K562 (cell line): ENCODE measurements around the gene TFAP2B. TPM values are rescaled to one million over a fixed set of nuclear protein-coding genes. Genes with fewer than 3 reads are reported as not detected.

Source experiments
- ATAC-seq: fragments of 200-7000 bp; cut with Tn5 transposase; 3 replicates; pipeline ENCODE4 v1.9.1; 2020; ENCODE audit warnings: moderate library complexity
- BruUV-seq: library from RNA; stranded (reverse); fragments of 400-500 nt; replicated peaks from 2 replicates; lab custom pipeline; 2021; lab: Mats Ljungman, UMichigan
- CTCF ChIA-PET: fragments of 300-600 bp; formaldehyde crosslinking; extraction: SDS; loops from one replicate; lab custom pipeline; 2021; ENCODE audit warnings: low intra/inter-chr PET ratio; lab: Yijun Ruan, JAX
- POLR2A ChIA-PET: fragments of 300-600, 350-650 bp; sonication (Branson Sonifier 250); formaldehyde crosslinking; extraction: SDS; loops from one replicate; lab custom pipeline; 2021; ENCODE audit warnings: antibody characterized with exemption, inconsistent platforms; lab: Yijun Ruan, JAX
- DNase-seq, 4 experiments: peaks; one replicate each; pipeline versions ENCODE4 v3.0.0 to v3.0.0-alpha.2; 2011 to 2018; ENCODE audit warnings: low spot score in 3 of 4, mixed read lengths in 3 of 4; ENCODE audit errors: extremely low read depth in 1 of 4
- FAIRE-seq: peaks from 2 replicates; lab custom pipeline; 2011; peaks lifted over from hg19 to GRCh38; lab: Jason Lieb, UNC
- H2AFZ ChIP-seq: 2 replicates; pipeline ENCODE4 v1.6.0; 2011; ENCODE audit warnings: low read depth, low read length, control low read depth, inconsistent platforms
- H3K27ac ChIP-seq: fragments of 200-600 bp; 3 replicates; pipeline ENCODE4 v1.8.0; 2011; ENCODE audit warnings: low read depth, mild to moderate bottlenecking, control low read depth, inconsistent platforms, low read length, moderate library complexity, mixed read lengths; ENCODE audit errors: extremely low read depth
- H3K27me3 ChIP-seq, 2 experiments: fragments of 300-600 bp in 1 of 2; 2 replicates in 1 of 2; 3 replicates in 1 of 2; pipeline versions ENCODE4 v1.6.0 to v1.8.0; 2011; ENCODE audit warnings: inconsistent platforms in 2 of 2, low read length in 2 of 2, mild to moderate bottlenecking in 1 of 2, mixed read lengths in 1 of 2, moderate library complexity in 1 of 2; ENCODE audit not compliant: control insufficient read depth in 2 of 2, insufficient read depth in 2 of 2
- H3K36me3 ChIP-seq: fragments of 300-600 bp; 3 replicates; pipeline ENCODE4 v1.8.0; 2011; ENCODE audit warnings: mild to moderate bottlenecking, low read length, inconsistent platforms; ENCODE audit not compliant: control insufficient read depth, insufficient read depth
- H3K4me1 ChIP-seq, 2 experiments: fragments of 200-600 bp in 1 of 2; replicated peaks in 1 of 2; 2 replicates in 1 of 2; 3 replicates in 1 of 2; pipeline versions ENCODE4 v1.5.1 to v1.8.0; 2011; ENCODE audit warnings: inconsistent platforms in 2 of 2, low read length in 2 of 2, mild to moderate bottlenecking in 1 of 2, mixed read lengths in 1 of 2, moderate library complexity in 1 of 2; ENCODE audit not compliant: control insufficient read depth in 2 of 2, insufficient read depth in 2 of 2
- H3K4me2 ChIP-seq: 2 replicates; pipeline ENCODE4 v1.6.1; 2011; ENCODE audit warnings: low read length, control low read depth, inconsistent platforms, mixed read lengths; ENCODE audit not compliant: insufficient read depth
- H3K4me3 ChIP-seq: fragments of 200-600 bp; sonication (generic), shearing (Covaris generic); 2 replicates; pipeline ENCODE4 v1.5.1; 2016; ENCODE audit warnings: control low read depth, inconsistent platforms
- H3K79me2 ChIP-seq: fragments of 200-600 bp; 3 replicates; pipeline ENCODE4 v1.8.0; 2011; ENCODE audit warnings: low read length, inconsistent platforms; ENCODE audit not compliant: control insufficient read depth, insufficient read depth
- H3K9ac ChIP-seq, 2 experiments: 2 replicates each; pipeline versions ENCODE4 v1.6.0 to v1.6.1; 2011; ENCODE audit warnings: low read depth in 2 of 2, low read length in 2 of 2, control low read depth in 1 of 2, inconsistent platforms in 1 of 2, mild to moderate bottlenecking in 1 of 2, mixed read lengths in 1 of 2; ENCODE audit not compliant: insufficient read depth in 1 of 2
- H3K9me1 ChIP-seq: one replicate; pipeline ENCODE4 v1.6.0; 2011; ENCODE audit warnings: inconsistent platforms, mild to moderate bottlenecking, low read length, moderate library complexity; ENCODE audit not compliant: control insufficient read depth, insufficient read depth
- H3K9me3 ChIP-seq: replicated peaks from 2 replicates; pipeline ENCODE4 v1.5.1; 2011; ENCODE audit warnings: low read depth, low read length, inconsistent platforms; ENCODE audit not compliant: control insufficient read depth, insufficient read depth
- H4K20me1 ChIP-seq: replicated peaks from 2 replicates; pipeline ENCODE4 v1.6.1; 2011; ENCODE audit warnings: low read length, inconsistent platforms, mixed read lengths; ENCODE audit not compliant: control insufficient read depth, insufficient read depth
- DMBX1 ChIP-seq: fragments of 250-450 bp; sonication (Bioruptor Pico); IDR thresholded peaks from 2 replicates; pipeline ENCODE4 v1.8.0; 2022; ENCODE audit warnings: inconsistent platforms, mild to moderate bottlenecking, moderate library complexity, borderline replicate concordance
- DPF2 ChIP-seq: fragments of 450-650 bp; IDR thresholded peaks from 2 replicates; pipeline ENCODE4 v1.6.1; 2016
- FOXA1 ChIP-seq: fragments of 450-650 bp; IDR thresholded peaks from 2 replicates; pipeline ENCODE4 v1.6.1; 2016; ENCODE audit warnings: mild to moderate bottlenecking, borderline replicate concordance
- FOXA3 ChIP-seq, 2 experiments: fragments of 450-650 bp in 1 of 2; sonication (generic) in 1 of 2; formaldehyde crosslinking; IDR thresholded peaks in 1 of 2; conservative IDR thresholded peaks in 1 of 2; 2 replicates each; pipeline versions ENCODE4 v1.4.0 to v1.8.0; 2020 to 2022; ENCODE audit warnings: mild to moderate bottlenecking in 2 of 2, missing genetic modification reagents in 1 of 2
- FOXJ2 ChIP-seq: fragments of 200-800 bp; sonication (Bioruptor generic); IDR thresholded peaks from 2 replicates; pipeline ENCODE4 v1.6.1; 2016; ENCODE audit warnings: missing genetic modification characterization, missing compliant biosample characterization
- HDAC2 ChIP-seq: fragments of 450-650 bp; IDR thresholded peaks from 2 replicates; pipeline ENCODE4 v1.6.1; 2016; ENCODE audit warnings: mild to moderate bottlenecking
- KAT8 ChIP-seq: fragments of 450-650 bp; IDR thresholded peaks from 2 replicates; pipeline ENCODE4 v1.6.1; 2016; ENCODE audit warnings: low read depth, mild to moderate bottlenecking
- KLF16 ChIP-seq: IDR thresholded peaks from 2 replicates; pipeline ENCODE4 v1.6.1; 2016; ENCODE audit warnings: antibody characterized with exemption
- LEF1 ChIP-seq: fragments of 450-650 bp; IDR thresholded peaks from 2 replicates; pipeline ENCODE4 v1.6.1; 2016; ENCODE audit warnings: mild to moderate bottlenecking
- NCOA1 ChIP-seq: fragments of 450-650 bp; IDR thresholded peaks from 2 replicates; pipeline ENCODE4 v1.6.1; 2016; ENCODE audit warnings: low read depth
- SNIP1 ChIP-seq: fragments of 450-650 bp; IDR thresholded peaks from 2 replicates; pipeline ENCODE4 v1.7.1; 2017; ENCODE audit warnings: low read depth, mild to moderate bottlenecking
- XRCC3 ChIP-seq: fragments of 450-650 bp; IDR thresholded peaks from 2 replicates; pipeline ENCODE4 v1.6.1; 2017; ENCODE audit warnings: mild to moderate bottlenecking, moderate library complexity
- ZNF316 ChIP-seq: fragments of 450-650 bp; IDR thresholded peaks from 2 replicates; pipeline ENCODE4 v1.6.1; 2016
- ZNF445 ChIP-seq: fragments of 250-450 bp; sonication (Bioruptor Pico); IDR thresholded peaks from 2 replicates; pipeline ENCODE4 v1.4.0; 2020; ENCODE audit warnings: low read depth, mild to moderate bottlenecking, moderate library complexity
- ZSCAN29 ChIP-seq: fragments of 450-650 bp; IDR thresholded peaks from 2 replicates; pipeline ENCODE4 v1.6.1; 2017
- WGBS: fragments of 100-300 bp; shearing (Covaris generic); methylation state at CpG from one replicate; pipeline ENCODE4 v1.1.6; 2016; ENCODE audit warnings: low coverage, mixed read lengths; ENCODE audit not compliant: insufficient coverage; ENCODE audit errors: missing lambda C conversion rate; 5-methylcytosine and 5-hydroxymethylcytosine counted together
- in situ Hi-C: fragments of 300-500 bp; cut with MboI; formaldehyde crosslinking; loops from 4 replicates; pipeline ENCODE4 v1.15.0; 2018; ENCODE audit warnings: inconsistent platforms, mixed read lengths
- intact Hi-C: fragments of 100-400 bp; cut with micrococcal nuclease; formaldehyde crosslinking; loops from 2 replicates; pipeline ENCODE4 v1.14.2; 2022
- polyA plus RNA-seq, 8 experiments: library from polyadenylated mRNA; depleted of rRNA in 4 of 8; stranded (reverse) in 5 of 8; unstranded in 3 of 8; fragments of >200 nt; fragmentation: Nextera tagmentation in 2 of 8; fragmentation: Illumina TruSeq in 1 of 8; extraction: Ambion mirVana in 2 of 8; extraction: Trizol in 1 of 8; gene quantifications; 2 replicates each; pipeline versions ENCODE4 v1.2.1 to v1.2.3, GENCODE V29; 2011 to 2014; ENCODE audit warnings: inconsistent platforms in 1 of 8, missing spikeins in 1 of 8
- total RNA-seq, 7 experiments: library from RNA; depleted of rRNA in 6 of 7; stranded (reverse); fragments of >200 nt in 6 of 7; fragmentation: Illumina TruSeq in 2 of 7; extraction: Trizol in 2 of 7; gene quantifications; 2 replicates each; pipeline versions ENCODE4 v1.2.1 to v1.2.3, GENCODE V29; 2011 to 2021; ENCODE audit warnings: low replicate concordance in 1 of 7

Gene TFAP2B
- total and polyA plus RNA-seq, 9 of the 15 experiments (the other 6 are each of a cell fraction or from before 2014, with no cell fraction given): not detected

DNA sequence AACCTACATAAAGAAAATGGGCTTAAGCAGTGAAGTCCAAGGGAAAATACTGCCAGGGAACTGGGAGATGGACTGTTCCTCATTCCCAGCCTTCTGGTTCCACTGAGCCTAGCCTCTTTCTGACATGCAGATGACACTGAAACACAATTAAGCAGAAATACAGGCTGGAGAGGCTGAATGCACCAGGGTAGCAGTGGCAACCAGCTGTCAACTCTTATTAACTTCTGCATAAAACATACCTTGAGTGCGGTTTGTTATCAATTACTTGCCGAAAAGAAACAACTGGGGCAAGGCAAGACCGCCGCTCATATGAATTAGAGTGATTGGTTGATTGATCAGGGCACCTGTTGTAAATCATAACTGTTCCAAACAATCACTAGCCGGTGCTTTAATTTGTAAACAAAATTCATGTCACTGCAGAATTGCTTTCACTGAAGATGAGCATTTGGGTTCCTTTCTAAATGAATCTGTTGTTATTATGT is 16.3 kb downstream of the TFAP2B start:
- H3K27ac ChIP-seq: no peak overlapping the region
- H3K36me3 ChIP-seq: no peaks in the 10 kb centered on the region
- H3K27me3 ChIP-seq: no peaks in the 10 kb centered on the region
- ChIA-PET POLR2A (no interaction called here), CTCF (no interaction called here)
- H3K4me3 ChIP-seq: no peak overlapping the region
- no peak overlapping the region for H3K4me2 ChIP-seq
- H3K79me2 ChIP-seq: no peaks in the 10 kb centered on the region
- TF ChIP-seq ZNF445 (CRISPR knock-in tag): no peak
- no peak for TF ChIP-seq DPF2
- TF ChIP-seq FOXA3 (CRISPR knock-in tag; conservative IDR thresholded peaks at IDR 0.05 in 1 of 2, IDR thresholded peaks at IDR 0.05 in 1 of 2): no peak
- TF ChIP-seq HDAC2: no peak
- no peak for TF ChIP-seq FOXA1
- TF ChIP-seq XRCC3: no peak
- no peak for TF ChIP-seq SNIP1
- TF ChIP-seq ZNF316: no peak
- TF ChIP-seq NCOA1: no peak
- no peak for TF ChIP-seq ZSCAN29
- no peak for TF ChIP-seq KLF16
- TF ChIP-seq DMBX1 (CRISPR knock-in tag): no peak
- no peak for TF ChIP-seq KAT8
- no peak for TF ChIP-seq FOXJ2 (tag)
- TF ChIP-seq LEF1: no peak
- FAIRE-seq (no peak), ATAC-seq (no peak), DNase-seq (no peak)
- no peak overlapping the region for H3K9ac ChIP-seq
- WGBS: 47% methylated on average over 5 of the region's 5 CpGs
- peaks cover 0 to 5% of the 10 kb centered on the region in 2 experiments; a peak in 2 of 5 replicates for H3K4me1 ChIP-seq
- no peaks in the 10 kb centered on the region for H3K9me1 ChIP-seq
- intact Hi-C loops (no loop called here), in situ Hi-C loops (no loop called here)
- H2AFZ ChIP-seq: no peak overlapping the region
- H3K9me3 ChIP-seq: no peaks in the 10 kb centered on the region
- no TSS peak for BruUV-seq
- no peaks in the 10 kb centered on the region for H4K20me1 ChIP-seq
